ENCODE measurements around the gene NHSL2. TPM values are rescaled to one million over a fixed set of nuclear protein-coding genes. Genes with fewer than 3 reads are reported as not detected.

NHSL2 gene
- total and polyA plus RNA-seq, 10 donors, result 0.24 to 20.8 (median 10.1) TPM

- no peak overlapping the region for H3K4me3 ChIP-seq
- no peak for TF ChIP-seq POLR2A (IDR thresholded peaks at IDR 0.05)
- TF ChIP-seq, protein P1, sequence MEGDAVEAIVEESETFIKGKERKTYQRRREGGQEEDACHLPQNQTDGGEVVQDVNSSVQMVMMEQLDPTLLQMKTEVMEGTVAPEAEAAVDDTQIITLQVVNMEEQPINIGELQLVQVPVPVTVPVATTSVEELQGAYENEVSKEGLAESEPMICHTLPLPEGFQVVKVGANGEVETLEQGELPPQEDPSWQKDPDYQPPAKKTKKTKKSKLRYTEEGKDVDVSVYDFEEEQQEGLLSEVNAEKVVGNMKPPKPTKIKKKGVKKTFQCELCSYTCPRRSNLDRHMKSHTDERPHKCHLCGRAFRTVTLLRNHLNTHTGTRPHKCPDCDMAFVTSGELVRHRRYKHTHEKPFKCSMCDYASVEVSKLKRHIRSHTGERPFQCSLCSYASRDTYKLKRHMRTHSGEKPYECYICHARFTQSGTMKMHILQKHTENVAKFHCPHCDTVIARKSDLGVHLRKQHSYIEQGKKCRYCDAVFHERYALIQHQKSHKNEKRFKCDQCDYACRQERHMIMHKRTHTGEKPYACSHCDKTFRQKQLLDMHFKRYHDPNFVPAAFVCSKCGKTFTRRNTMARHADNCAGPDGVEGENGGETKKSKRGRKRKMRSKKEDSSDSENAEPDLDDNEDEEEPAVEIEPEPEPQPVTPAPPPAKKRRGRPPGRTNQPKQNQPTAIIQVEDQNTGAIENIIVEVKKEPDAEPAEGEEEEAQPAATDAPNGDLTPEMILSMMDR (IDR thresholded peaks at IDR 0.05 in 8 of 11, conservative IDR thresholded peaks at IDR 0.05 in 3 of 11), result peak; percentile 28 to 70 (median 52)
- H3K27me3 ChIP-seq (replicated peaks in 1 of 7), result peaks cover 0 to 1% (median 0%) of the 10 kb centered on the region in 7 donors
- 10 to 26% (median 12%) methylated on average over 6 of the region's 6 CpGs for WGBS, 5 donors
- H3K9me3 ChIP-seq, result no peaks in the 10 kb centered on the region
- H3K4me1 ChIP-seq, result no peaks in the 10 kb centered on the region
- no peaks in the 10 kb centered on the region for H3K36me3 ChIP-seq
- no peak for DNase-seq
- no peak overlapping the region for H3K27ac ChIP-seq
- intact Hi-C loops (cut with DNase I; ENCODE audit: low total_unique reads), result no loop called here
Measured at GRCh38 chrX:71998836-71999509, 88.3 kb downstream of the NHSL2 start.

- intact Hi-C loops (cut with DNase I; ENCODE audit: low total_unique reads), result no loop called here
- TF ChIP-seq, protein P1 (IDR thresholded peaks at IDR 0.05 in 8 of 11, conservative IDR thresholded peaks at IDR 0.05 in 3 of 11), result no peak
- TF ChIP-seq POLR2A (IDR thresholded peaks at IDR 0.05), result no peak
- TF ChIP-seq POLR2AphosphoS5 (IDR thresholded peaks at IDR 0.05), result no peak
- no peak overlapping the region for H3K27ac ChIP-seq
- H3K4me1 ChIP-seq, result no peaks in the 10 kb centered on the region
- peaks cover 0 to 3% (median 0%) of the 10 kb centered on the region in 7 donors for H3K27me3 ChIP-seq (replicated peaks in 1 of 7)
- H3K9me3 ChIP-seq, result no peaks in the 10 kb centered on the region
- WGBS, 5 donors, result 89 to 100% (median 94%) methylated on average over 1 of the region's 1 CpG
- no peak overlapping the region for H3K4me3 ChIP-seq
- no peaks in the 10 kb centered on the region for H3K36me3 ChIP-seq
- DNase-seq, result no peak
Measured at GRCh38 chrX:71999535-71999934, 88.9 kb downstream of the NHSL2 start.

- no peak for DNase-seq
- no peak for TF ChIP-seq POLR2AphosphoS5 (IDR thresholded peaks at IDR 0.05)
- no peak for TF ChIP-seq POLR2A (IDR thresholded peaks at IDR 0.05)
- TF ChIP-seq, protein P1 (IDR thresholded peaks at IDR 0.05 in 8 of 11, conservative IDR thresholded peaks at IDR 0.05 in 3 of 11), result no peak
- WGBS, 5 donors, result 37 to 59% (median 45%) methylated on average over 3 of the region's 3 CpGs
- Histone ChIP-seq H3K27ac (no peak overlapping the region), H3K36me3 (no peaks in the 10 kb centered on the region), H3K4me3 (no peak overlapping the region), H3K27me3 (replicated peaks in 1 of 7) (peaks cover 0 to 3% (median 0%) of the 10 kb centered on the region in 7 donors), H3K9me3 (no peaks in the 10 kb centered on the region), H3K4me1 (no peaks in the 10 kb centered on the region)
- intact Hi-C loops (cut with DNase I; ENCODE audit: low total_unique reads), result no loop called here
Measured at GRCh38 chrX:72001471-72001870, 90.8 kb downstream of the NHSL2 start.

GRCh38 chrX:72001906-72002305 is 91.3 kb downstream of the NHSL2 start:
- H3K36me3 ChIP-seq, result no peaks in the 10 kb centered on the region
- H3K4me3 ChIP-seq, result no peak overlapping the region
- intact Hi-C loops (cut with DNase I; ENCODE audit: low total_unique reads), result no loop called here
- 83 to 100% (median 92%) methylated on average over 2 of the region's 2 CpGs for WGBS, 5 donors
- no peaks in the 10 kb centered on the region for H3K9me3 ChIP-seq
- TF ChIP-seq POLR2AphosphoS5 (IDR thresholded peaks at IDR 0.05) (no peak), POLR2A (IDR thresholded peaks at IDR 0.05) (no peak)
- TF ChIP-seq, protein P1 (IDR thresholded peaks at IDR 0.05 in 8 of 11, conservative IDR thresholded peaks at IDR 0.05 in 3 of 11), result no peak
- DNase-seq, result no peak
- no peaks in the 10 kb centered on the region for H3K4me1 ChIP-seq
- H3K27ac ChIP-seq, result no peak overlapping the region
- peaks cover 0 to 3% (median 0%) of the 10 kb centered on the region in 7 donors for H3K27me3 ChIP-seq (replicated peaks in 1 of 7)

Data from spleen (tissue), 11 donors.